ENCODE measurements around the gene BCL6B.

BCL6B gene

GRCh38 chr17:7004398-7005253 lies 18.2 kb upstream of the BCL6B start:
- peak overlapping the region; percentile 25 for H3K27ac ChIP-seq
- TF ChIP-seq ZFX (IDR thresholded peaks at IDR 0.05) (no peak), CTCF (conservative IDR thresholded peaks at IDR 0.05) (peak; percentile 84)

- H3K27ac ChIP-seq = no peak overlapping the region
- no peak for TF ChIP-seq ZFX (IDR thresholded peaks at IDR 0.05)
- no peak for TF ChIP-seq CTCF (conservative IDR thresholded peaks at IDR 0.05)
These were observed 17.1 kb upstream of the BCL6B start for GRCh38 chr17:7005716-7006115.

- TF ChIP-seq ZFX (IDR thresholded peaks at IDR 0.05) (no peak), CTCF (conservative IDR thresholded peaks at IDR 0.05) (no peak)
- H3K27ac ChIP-seq = no peak overlapping the region
These were observed 15.7 kb upstream of the BCL6B start for GRCh38 chr17:7007143-7007542.

- no peak overlapping the region for H3K27ac ChIP-seq
- no peak for TF ChIP-seq ZFX (IDR thresholded peaks at IDR 0.05)
- TF ChIP-seq CTCF (conservative IDR thresholded peaks at IDR 0.05) = no peak
These were observed 12.3 kb upstream of the BCL6B start for GRCh38 chr17:7010523-7010922.

- TF ChIP-seq ZFX (IDR thresholded peaks at IDR 0.05) = no peak
- TF ChIP-seq CTCF (conservative IDR thresholded peaks at IDR 0.05) = no peak
- H3K27ac ChIP-seq = peak overlapping the region; percentile 85; the same call in 1 of the 2 replicates
These were observed 11.4 kb upstream of the BCL6B start for GRCh38 chr17:7011415-7011814.

GRCh38 chr17:7011942-7012254 lies 11.0 kb upstream of the BCL6B start:
- H3K27ac ChIP-seq = peak overlapping the region; percentile 85
- no peak for TF ChIP-seq ZFX (IDR thresholded peaks at IDR 0.05)
- no peak for TF ChIP-seq CTCF (conservative IDR thresholded peaks at IDR 0.05)

- TF ChIP-seq ZFX (IDR thresholded peaks at IDR 0.05) (peak; percentile 35; the same call in 1 of the 2 replicates), CTCF (conservative IDR thresholded peaks at IDR 0.05) (peak; percentile 94)
- H3K27ac ChIP-seq = peak overlapping the region; percentile 85
These were observed 8.4 kb upstream of the BCL6B start for GRCh38 chr17:7014261-7014994.
